ENCODE data around the gene B4GALNT3.
"Not testable (repeated sequence)": the region's sequence is repeated elsewhere in the genome, so short reads cannot be mapped to it uniquely, and the experiment has no call there.

B4GALNT3 gene

GRCh38 chr12:459430-460258 is at the start of gene B4GALNT3:
Gene B4GALNT3 (plus strand): TSS chr12:459939. CDS start chr12:460377, 438 bp downstream.
- Mint-ChIP-seq H3K36me3 (no peaks in the 10 kb centered on the region), H3K27ac (peak within 1 kb of the TSS; percentile 6)

GRCh38 chr12:414859-415258 is 44.9 kb upstream of the B4GALNT3 start:
- Mint-ChIP-seq H3K27ac (no peak overlapping the region), H3K9me3 (no peaks in the 10 kb centered on the region), H3K36me3 (peaks cover 55% of the 10 kb centered on the region)

More at GRCh38 chr12:459430-460258, at the start of gene B4GALNT3:
- Mint-ChIP-seq H3K4me1 (peaks cover 12% of the 10 kb centered on the region), H3K27me3 (peaks cover 51% of the 10 kb centered on the region), H3K9me3 (no peaks in the 10 kb centered on the region), H3K4me3 (peak within 1 kb of the TSS; percentile 80)
- ATAC-seq = peak; percentile 56

GRCh38 chr12:418432-418831 is 41.3 kb upstream of the B4GALNT3 start:
- no peak for ATAC-seq
- Mint-ChIP-seq H3K27me3 (no peaks in the 10 kb centered on the region), H3K9me3 (no peaks in the 10 kb centered on the region), H3K36me3 (peaks cover 45% of the 10 kb centered on the region), H3K27ac (no peak overlapping the region), H3K4me3 (no peak overlapping the region), H3K4me1 (no peaks in the 10 kb centered on the region)

More at GRCh38 chr12:414859-415258, 44.9 kb upstream of the B4GALNT3 start:
- Mint-ChIP-seq H3K4me1 (no peaks in the 10 kb centered on the region), H3K27me3 (no peaks in the 10 kb centered on the region), H3K4me3 (no peak overlapping the region)
- ATAC-seq = no peak

- H3K27ac Mint-ChIP-seq = no peak overlapping the region
- H3K27me3 Mint-ChIP-seq = no peaks in the 10 kb centered on the region
- H3K36me3 Mint-ChIP-seq = peaks cover 24% of the 10 kb centered on the region
- no peak overlapping the region for H3K4me3 Mint-ChIP-seq
- H3K4me1 Mint-ChIP-seq = no peaks in the 10 kb centered on the region
- no peak for ATAC-seq
- no peaks in the 10 kb centered on the region for H3K9me3 Mint-ChIP-seq
Measured at GRCh38 chr12:422526-422925, 37.2 kb upstream of the B4GALNT3 start.

GRCh38 chr12:435737-436136 is 24.0 kb upstream of the B4GALNT3 start:
- not testable (repeated sequence) for H3K27ac Mint-ChIP-seq, H3K4me1 Mint-ChIP-seq, H3K27me3 Mint-ChIP-seq, H3K9me3 Mint-ChIP-seq, ATAC-seq, H3K4me3 Mint-ChIP-seq
- H3K36me3 Mint-ChIP-seq = peaks cover 76% of the 10 kb centered on the region

- Mint-ChIP-seq H3K9me3 (no peaks in the 10 kb centered on the region), H3K27me3 (no peaks in the 10 kb centered on the region), H3K4me3 (no peak overlapping the region), H3K4me1 (no peaks in the 10 kb centered on the region), H3K27ac (no peak overlapping the region), H3K36me3 (peaks cover 37% of the 10 kb centered on the region)
- ATAC-seq = no peak
Measured at GRCh38 chr12:442235-442884, 17.4 kb upstream of the B4GALNT3 start.

- Mint-ChIP-seq H3K4me3 (no peak overlapping the region), H3K9me3 (no peaks in the 10 kb centered on the region), H3K27me3 (peaks cover 8% of the 10 kb centered on the region), H3K27ac (no peak overlapping the region), H3K36me3 (peaks cover 2% of the 10 kb centered on the region), H3K4me1 (no peaks in the 10 kb centered on the region)
- no peak for ATAC-seq
Measured at GRCh38 chr12:447141-447540, 12.6 kb upstream of the B4GALNT3 start.

GRCh38 chr12:449203-449602 is 10.5 kb upstream of the B4GALNT3 start:
- Mint-ChIP-seq H3K27me3 (peaks cover 8% of the 10 kb centered on the region), H3K4me1 (no peaks in the 10 kb centered on the region), H3K36me3 (no peaks in the 10 kb centered on the region), H3K9me3 (no peaks in the 10 kb centered on the region), H3K27ac (no peak overlapping the region), H3K4me3 (no peak overlapping the region)
- no peak for ATAC-seq

- no peak for ATAC-seq
- H3K27ac Mint-ChIP-seq = no peak overlapping the region
- H3K27me3 Mint-ChIP-seq = peaks cover 8% of the 10 kb centered on the region
- no peaks in the 10 kb centered on the region for H3K4me1 Mint-ChIP-seq
- H3K9me3 Mint-ChIP-seq = no peaks in the 10 kb centered on the region
- no peak overlapping the region for H3K4me3 Mint-ChIP-seq
- H3K36me3 Mint-ChIP-seq = no peaks in the 10 kb centered on the region
Measured at GRCh38 chr12:450438-450837, 9.3 kb upstream of the B4GALNT3 start.

- ATAC-seq = no peak
- no peak overlapping the region for H3K4me3 Mint-ChIP-seq
- no peak overlapping the region for H3K27ac Mint-ChIP-seq
Measured at GRCh38 chr12:452667-453210, 7.0 kb upstream of the B4GALNT3 start.

GRCh38 chr12:454833-455232 is 4.9 kb upstream of the B4GALNT3 start:
- H3K4me1 Mint-ChIP-seq = peaks cover 6% of the 10 kb centered on the region
- H3K27ac Mint-ChIP-seq = peak overlapping the region; percentile 0
- peaks cover 18% of the 10 kb centered on the region for H3K27me3 Mint-ChIP-seq
- ATAC-seq = peak; percentile 25
- H3K9me3 Mint-ChIP-seq = no peaks in the 10 kb centered on the region
- H3K4me3 Mint-ChIP-seq = no peak overlapping the region
- no peaks in the 10 kb centered on the region for H3K36me3 Mint-ChIP-seq

More at GRCh38 chr12:452667-453210, 7.0 kb upstream of the B4GALNT3 start:
- H3K27me3 Mint-ChIP-seq = peaks cover 8% of the 10 kb centered on the region
- H3K36me3 Mint-ChIP-seq = no peaks in the 10 kb centered on the region
- H3K9me3 Mint-ChIP-seq = no peaks in the 10 kb centered on the region
- H3K4me1 Mint-ChIP-seq = no peaks in the 10 kb centered on the region

GRCh38 chr12:455821-456220 is 3.9 kb upstream of the B4GALNT3 start:
- Mint-ChIP-seq H3K27ac (no peak overlapping the region), H3K4me3 (no peak overlapping the region), H3K27me3 (peaks cover 19% of the 10 kb centered on the region)

GRCh38 chr12:457676-458075 is 2.1 kb upstream of the B4GALNT3 start:
- no peak overlapping the region for H3K27ac Mint-ChIP-seq
- no peaks in the 10 kb centered on the region for H3K36me3 Mint-ChIP-seq
- no peak for ATAC-seq
- H3K4me1 Mint-ChIP-seq = peaks cover 12% of the 10 kb centered on the region
- no peaks in the 10 kb centered on the region for H3K9me3 Mint-ChIP-seq
- H3K27me3 Mint-ChIP-seq = peaks cover 31% of the 10 kb centered on the region
- no peak overlapping the region for H3K4me3 Mint-ChIP-seq

More at GRCh38 chr12:455821-456220, 3.9 kb upstream of the B4GALNT3 start:
- ATAC-seq = no peak
- Mint-ChIP-seq H3K4me1 (peaks cover 8% of the 10 kb centered on the region), H3K9me3 (no peaks in the 10 kb centered on the region), H3K36me3 (no peaks in the 10 kb centered on the region)

GRCh38 chr12:459050-459429 is 699 bp upstream of the B4GALNT3 start:
- no peaks in the 10 kb centered on the region for H3K36me3 Mint-ChIP-seq
- H3K4me1 Mint-ChIP-seq = peaks cover 12% of the 10 kb centered on the region
- no peak overlapping the region for H3K27ac Mint-ChIP-seq
- H3K4me3 Mint-ChIP-seq = peak overlapping the region; percentile 64
- H3K27me3 Mint-ChIP-seq = peaks cover 45% of the 10 kb centered on the region
- H3K9me3 Mint-ChIP-seq = no peaks in the 10 kb centered on the region
- no peak for ATAC-seq
